ENCODE measurements around the gene TMEM178A. TPM values are rescaled to one million over a fixed set of nuclear protein-coding genes. Genes with fewer than 3 reads are reported as not detected.

TMEM178A gene
- total RNA-seq, 1 donor from 2014 or later, result 3.2 TPM

- ATAC-seq (no peak), DNase-seq (no peak)
- intact Hi-C loops (cut with micrococcal nuclease), result no loop called here
Observed at GRCh38 chr2:39667886-39668276, 2.2 kb downstream of the TMEM178A start.

- intact Hi-C loops (cut with micrococcal nuclease), result no loop called here
- DNase-seq (no peak), ATAC-seq (no peak)
Observed at GRCh38 chr2:39668576-39669080, 2.9 kb downstream of the TMEM178A start.

DNA sequence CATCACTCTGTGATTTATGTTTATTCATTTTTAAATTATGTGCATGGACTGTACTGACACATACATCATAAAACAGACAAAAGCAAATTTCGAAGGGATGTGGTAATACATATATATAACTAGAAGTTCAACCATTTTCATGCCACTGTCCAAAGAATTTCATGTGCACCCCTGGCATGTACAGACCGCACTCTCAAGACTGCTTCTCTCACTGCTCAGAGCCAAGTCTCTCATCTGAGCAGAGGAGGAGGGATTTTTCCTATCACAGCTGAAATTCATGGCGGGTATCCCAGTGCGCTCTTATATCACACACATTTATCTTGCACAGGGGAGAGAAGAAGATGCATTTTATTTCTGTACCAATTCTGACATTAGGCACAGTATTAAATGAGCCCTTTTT is 5.9 kb downstream of the TMEM178A start:
- intact Hi-C loops (cut with micrococcal nuclease), result no loop called here
- no peak for DNase-seq
- ATAC-seq, result peak; percentile 22

DNA sequence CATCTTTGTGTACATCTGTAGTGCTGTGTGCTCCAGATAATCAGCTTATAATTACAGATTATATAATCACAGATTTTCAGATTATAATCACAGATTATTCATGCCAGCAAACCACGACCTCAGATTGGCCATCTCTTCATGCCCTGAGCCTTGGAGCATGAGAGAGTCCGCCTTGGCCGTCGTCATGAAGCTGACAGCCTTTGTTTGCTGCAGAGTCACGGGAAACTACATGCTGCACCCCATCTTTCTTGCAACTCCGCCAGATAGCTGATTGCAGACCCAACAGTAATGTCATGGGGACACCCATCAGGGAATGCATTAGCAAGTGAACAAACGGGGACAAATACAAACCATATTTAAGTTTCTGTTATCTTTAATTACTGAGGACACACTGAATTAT is 7.3 kb downstream of the TMEM178A start:
- no peak for ATAC-seq
- intact Hi-C loops (cut with micrococcal nuclease), result no loop called here
- no peak for DNase-seq

GRCh38 chr2:39676342-39676741 is 10.6 kb downstream of the TMEM178A start:
- intact Hi-C loops (cut with micrococcal nuclease), result no loop called here
- ATAC-seq (no peak), DNase-seq (no peak)

- ATAC-seq, result no peak
- intact Hi-C loops (cut with micrococcal nuclease), result no loop called here
- no peak for DNase-seq
Observed at GRCh38 chr2:39678170-39678569, 12.5 kb downstream of the TMEM178A start.

- intact Hi-C loops (cut with micrococcal nuclease), result no loop called here
- DNase-seq, result no peak
- ATAC-seq, result peak; percentile 82
Observed at GRCh38 chr2:39679805-39680204, 14.1 kb downstream of the TMEM178A start.

DNA sequence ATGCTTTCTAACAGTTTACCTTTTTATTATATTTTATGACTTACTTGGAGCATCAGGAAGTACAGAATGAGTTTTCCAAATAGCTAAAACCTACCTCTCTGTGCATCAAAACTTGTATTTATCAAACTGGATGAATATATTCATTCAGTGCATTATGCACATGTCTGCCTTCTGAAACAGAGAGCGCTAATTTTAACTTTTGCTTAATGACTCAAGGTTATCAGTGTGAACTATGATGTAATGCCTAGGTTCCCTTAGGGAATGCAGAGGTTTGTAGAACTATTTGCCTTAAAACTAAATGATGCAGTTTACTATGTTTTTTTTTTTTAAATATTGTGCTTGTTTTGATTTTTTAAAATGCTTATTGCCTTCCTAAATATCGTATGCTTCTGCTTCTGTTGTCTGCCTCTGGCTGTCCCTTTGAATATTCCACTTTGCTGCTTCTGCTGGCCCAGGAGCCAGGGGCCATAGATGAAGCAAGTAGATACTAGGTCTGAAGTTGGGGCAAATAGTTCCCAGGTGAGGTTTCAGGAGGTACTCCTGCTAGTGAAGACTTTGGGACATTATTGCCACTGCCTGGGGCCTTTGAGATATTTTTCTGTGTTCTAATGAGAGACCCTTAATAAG is 16.5 kb downstream of the TMEM178A start:
- ATAC-seq, result peak; percentile 64
- no peak for DNase-seq
- intact Hi-C loops (cut with micrococcal nuclease), result no loop called here

DNA sequence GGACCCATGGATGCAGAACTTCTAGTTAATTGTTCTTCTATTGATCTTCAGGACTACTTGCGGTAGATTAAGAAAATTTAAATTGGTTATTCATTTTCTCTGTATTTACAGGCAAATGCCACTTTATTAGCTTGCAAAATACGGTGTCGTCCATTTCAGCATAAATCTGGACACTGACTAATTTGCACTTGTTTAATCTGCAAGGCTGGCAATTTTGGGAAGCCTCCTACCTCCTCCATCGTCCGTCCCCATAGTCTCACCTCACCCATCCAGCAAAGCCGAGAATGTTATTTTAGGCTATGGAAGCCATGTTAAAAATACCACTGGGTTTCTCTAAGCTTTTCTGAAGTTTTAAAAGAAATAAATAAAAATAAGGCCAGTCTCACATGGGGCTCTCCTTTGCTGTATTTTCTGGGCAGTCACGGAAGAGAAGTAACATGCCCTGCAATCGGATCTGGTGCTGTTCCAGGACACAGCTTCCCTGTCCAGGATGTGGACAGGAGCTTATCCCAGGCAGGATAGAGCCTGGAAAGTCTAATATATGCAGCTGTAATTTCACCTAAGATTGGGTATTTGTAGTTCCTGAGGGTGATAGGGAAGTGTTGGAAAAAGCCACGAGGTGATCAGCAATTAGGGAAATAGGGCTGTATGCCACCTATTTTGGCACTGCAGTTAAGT is 17.4 kb downstream of the TMEM178A start:
- ATAC-seq (peak; percentile 41), DNase-seq (no peak)
- intact Hi-C loops (cut with micrococcal nuclease), result no loop called here

GRCh38 chr2:39684464-39684863 is 18.7 kb downstream of the TMEM178A start:
- no peak for ATAC-seq
- no peak for DNase-seq
- intact Hi-C loops (cut with micrococcal nuclease), result no loop called here

GRCh38 chr2:39685126-39685525 is 19.4 kb downstream of the TMEM178A start:
- no peak for ATAC-seq
- intact Hi-C loops (cut with micrococcal nuclease), result no loop called here
- no peak for DNase-seq

DNA sequence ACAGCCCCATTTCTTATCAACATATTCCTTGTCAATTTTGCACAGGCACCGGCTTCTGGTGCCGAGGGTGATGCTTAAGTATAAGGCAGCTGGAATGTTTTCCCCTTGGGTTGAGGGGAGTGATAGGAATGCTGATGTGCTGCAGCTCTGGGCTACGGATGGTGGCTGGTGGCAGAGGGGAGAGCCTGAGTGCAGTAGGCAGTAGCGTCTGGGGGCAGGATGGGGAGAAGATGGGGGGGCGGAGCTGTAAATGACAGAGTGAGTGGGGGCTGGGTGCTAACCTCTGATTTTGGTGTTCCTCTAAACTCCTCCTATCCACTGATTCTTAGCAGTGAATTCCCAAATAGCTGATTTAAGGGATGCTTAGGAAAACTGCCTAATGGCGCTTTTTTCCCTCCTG is 20.7 kb downstream of the TMEM178A start:
- intact Hi-C loops (cut with micrococcal nuclease), result no loop called here
- DNase-seq (no peak), ATAC-seq (no peak)

DNA sequence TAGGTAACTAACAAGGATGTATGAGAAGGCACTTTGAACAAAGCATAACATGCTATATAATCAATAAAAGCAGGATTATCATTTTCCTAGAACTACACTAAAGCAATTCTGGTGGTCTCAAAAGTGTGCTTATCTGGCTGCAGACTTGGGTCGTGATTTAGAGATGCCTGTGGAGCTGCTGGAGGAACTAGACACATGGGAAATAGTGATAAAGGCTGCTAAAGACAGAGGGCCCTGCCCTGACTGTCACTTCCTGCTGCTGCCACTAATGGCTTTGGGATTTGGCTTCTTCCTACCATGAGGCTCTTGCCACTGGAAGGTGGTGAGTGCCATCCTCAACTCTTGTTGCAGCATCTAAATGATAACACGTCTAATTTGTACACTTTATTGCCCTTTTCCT is 22.5 kb downstream of the TMEM178A start:
- ATAC-seq, result no peak
- no peak for DNase-seq
- intact Hi-C loops (cut with micrococcal nuclease), result no loop called here

GRCh38 chr2:39689272-39689841 is 23.6 kb downstream of the TMEM178A start:
- intact Hi-C loops (cut with micrococcal nuclease), result no loop called here

GRCh38 chr2:39689876-39690275 is 24.2 kb downstream of the TMEM178A start:
- DNase-seq (no peak), ATAC-seq (no peak)
- intact Hi-C loops (cut with micrococcal nuclease), result no loop called here

More at GRCh38 chr2:39689272-39689841, 23.6 kb downstream of the TMEM178A start:
- ATAC-seq, result no peak
- no peak for DNase-seq

GRCh38 chr2:39693245-39693644 is 27.5 kb downstream of the TMEM178A start:
- no peak for DNase-seq
- intact Hi-C loops (cut with micrococcal nuclease), result no loop called here
- no peak for ATAC-seq

DNA sequence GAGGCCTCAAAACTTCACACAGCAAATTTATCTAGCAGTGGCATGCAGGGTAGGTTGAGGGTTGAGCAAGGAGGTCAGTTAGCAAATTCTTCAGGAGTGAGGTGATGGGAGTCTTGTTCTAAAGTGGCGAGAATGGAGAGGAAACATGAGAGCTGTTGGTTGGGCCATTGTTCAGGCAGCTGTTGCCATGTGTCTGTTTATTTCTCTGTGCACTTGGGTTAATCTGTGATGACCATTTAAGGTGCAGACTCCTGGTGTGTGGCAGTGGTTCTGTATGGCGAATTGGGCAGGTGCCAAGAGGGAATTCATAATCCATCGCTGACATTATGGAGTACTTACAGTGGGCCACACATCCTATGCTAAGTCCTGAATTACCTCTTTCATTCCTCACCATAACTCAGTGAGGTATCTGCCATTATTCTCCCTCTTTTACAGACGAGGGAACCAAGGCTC is 30.4 kb downstream of the TMEM178A start:
- DNase-seq (no peak), ATAC-seq (peak; percentile 69)
- intact Hi-C loops (cut with micrococcal nuclease), result loop anchor here (5.0 kb wide), 2 partner anchors 104 to 184 kb away; no protein-coding TSS in a partner anchor

DNA sequence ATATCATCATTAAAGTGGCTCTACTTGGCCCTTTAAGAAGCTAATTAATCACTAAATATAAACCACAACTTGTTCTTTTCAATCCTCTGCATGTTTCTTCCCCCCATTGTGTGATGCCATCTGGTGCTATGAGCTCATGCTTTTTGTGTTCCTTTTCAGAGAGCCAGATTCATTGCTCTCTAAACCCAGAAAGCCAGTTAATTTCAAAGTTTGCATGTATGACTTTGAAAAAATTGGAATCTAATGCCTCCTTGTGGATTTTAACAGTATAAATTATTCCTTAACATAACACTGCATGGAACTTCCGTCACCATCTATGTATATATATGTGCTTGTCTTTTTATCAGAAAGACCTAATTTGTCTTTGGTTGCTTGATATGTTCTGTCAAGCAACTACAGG is 31.1 kb downstream of the TMEM178A start:
- no peak for DNase-seq

GRCh38 chr2:39697454-39697853 is 31.7 kb downstream of the TMEM178A start:
- ATAC-seq (peak; percentile 83), DNase-seq (peak; percentile 64)
- intact Hi-C loops (cut with micrococcal nuclease), result loop anchor here (5.0 kb wide), 2 partner anchors 105 to 185 kb away; no protein-coding TSS in a partner anchor

More for the DNA sequence above, 31.1 kb downstream of the TMEM178A start:
- ATAC-seq, result peak; percentile 73
- intact Hi-C loops (cut with micrococcal nuclease), result loop anchor here (5.0 kb wide), 2 partner anchors 105 to 185 kb away; no protein-coding TSS in a partner anchor

DNA sequence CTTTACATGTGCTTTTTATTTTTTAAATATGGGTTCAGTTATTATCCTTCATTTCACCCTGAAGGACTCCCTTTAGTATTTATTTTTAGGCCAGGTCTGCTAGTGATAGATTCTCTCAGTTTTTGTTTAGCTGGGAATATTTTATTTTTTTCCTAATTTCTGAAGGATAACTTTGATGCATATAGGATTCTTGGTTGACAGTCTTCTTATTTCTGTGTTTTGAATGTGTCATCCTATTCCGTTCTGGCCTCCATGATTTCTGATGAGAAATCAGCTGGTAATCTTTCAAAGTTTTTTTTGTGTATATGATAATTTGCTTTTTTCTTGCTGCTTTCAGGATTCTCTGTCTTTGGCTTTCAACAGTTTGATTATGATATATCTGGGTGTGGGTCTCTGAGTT is 35.4 kb downstream of the TMEM178A start:
- intact Hi-C loops (cut with micrococcal nuclease), result no loop called here
- ATAC-seq, result no peak
- DNase-seq, result no peak

All from left ventricle myocardium superior (tissue), 1 donor.